ENCODE results near the gene OR56A4.

The OR56A4 gene

GRCh38 chr11:6006846-6007245, at the start of gene OR56A4:
OR56A4 (minus strand) TSS chr11:6006946; CDS start chr11:6002992, 3,954 bp downstream.
- DNase-seq (ENCODE audit: low read depth in 2 of 2) = no peak

GRCh38 chr11:6055569-6055968, 48.8 kb upstream of the OR56A4 start:
- no peak for DNase-seq (ENCODE audit: low read depth in 2 of 2)

GRCh38 chr11:6052374-6052773, 45.6 kb upstream of the OR56A4 start:
- no peak for DNase-seq (ENCODE audit: low read depth in 2 of 2)

GRCh38 chr11:6040874-6041273, 34.1 kb upstream of the OR56A4 start:
- DNase-seq (ENCODE audit: low read depth in 2 of 2) = no peak

GRCh38 chr11:6030708-6031405, 24.1 kb upstream of the OR56A4 start, which contains the start of gene OR56A1:
OR56A1 (minus strand) TSS chr11:6030758; CDS start chr11:6027692, 3,066 bp downstream.
- no peak for DNase-seq (ENCODE audit: low read depth in 2 of 2)

- no peak for DNase-seq (ENCODE audit: low read depth in 2 of 2)
Measured at GRCh38 chr11:6027501-6027900, 20.8 kb upstream of the OR56A4 start.

- DNase-seq (ENCODE audit: low read depth in 2 of 2) = no peak
Measured at GRCh38 chr11:6025056-6025455, 18.3 kb upstream of the OR56A4 start.

- no peak for DNase-seq (ENCODE audit: low read depth in 2 of 2)
Measured at GRCh38 chr11:6022956-6023355, 16.2 kb upstream of the OR56A4 start.

- no peak for DNase-seq (ENCODE audit: low read depth in 2 of 2)
Measured at GRCh38 chr11:6013042-6013441, 6.3 kb upstream of the OR56A4 start.

GRCh38 chr11:6012035-6012668, 5.4 kb upstream of the OR56A4 start:
- no peak for DNase-seq (ENCODE audit: low read depth in 2 of 2)

GRCh38 chr11:6006395-6006794, 351 bp downstream of the OR56A4 start:
- no peak for DNase-seq (ENCODE audit: low read depth in 2 of 2)

GRCh38 chr11:6002202-6002699, 4.5 kb downstream of the OR56A4 start:
- DNase-seq (ENCODE audit: low read depth in 2 of 2) = no peak

GRCh38 chr11:5994791-5995190, 12.0 kb downstream of the OR56A4 start:
- DNase-seq (ENCODE audit: low read depth in 2 of 2) = no peak

- DNase-seq (ENCODE audit: low read depth in 2 of 2) = no peak
Measured at GRCh38 chr11:5992604-5993251, 14.0 kb downstream of the OR56A4 start.

GRCh38 chr11:5992150-5992549, 14.6 kb downstream of the OR56A4 start:
- no peak for DNase-seq (ENCODE audit: low read depth in 2 of 2)

- no peak for DNase-seq (ENCODE audit: low read depth in 2 of 2)
Measured at GRCh38 chr11:5989203-5989602, 17.5 kb downstream of the OR56A4 start.

GRCh38 chr11:5986885-5987284, 19.9 kb downstream of the OR56A4 start, which contains the start of gene OR52L1:
OR52L1 (minus strand) TSS chr11:5986985; CDS start chr11:5986930, 55 bp downstream.
- DNase-seq (ENCODE audit: low read depth in 2 of 2) = no peak

GRCh38 chr11:5983443-5983842, 23.3 kb downstream of the OR56A4 start:
- DNase-seq (ENCODE audit: low read depth in 2 of 2) = no peak

GRCh38 chr11:5973530-5973929, 33.2 kb downstream of the OR56A4 start:
- no peak for DNase-seq (ENCODE audit: low read depth in 2 of 2)

- DNase-seq (ENCODE audit: low read depth in 2 of 2) = no peak
Measured at GRCh38 chr11:5968394-5968793, 38.4 kb downstream of the OR56A4 start, which contains the start of gene OR56A5. OR56A5 (minus strand) TSS chr11:5968494; CDS start chr11:5968494, 0 bp downstream.

GRCh38 chr11:5967708-5968107, 39.0 kb downstream of the OR56A4 start:
- no peak for DNase-seq (ENCODE audit: low read depth in 2 of 2)

- no peak for DNase-seq (ENCODE audit: low read depth in 2 of 2)
Measured at GRCh38 chr11:5966958-5967357, 39.8 kb downstream of the OR56A4 start.

Data from stimulated activated CD4-positive, alpha-beta T cell treated with anti-CD3 and anti-CD28 coated beads, Interleukin-1b, Interleukin-23, amount 100 ng/mL, for 4 hours (primary cell).